ENCODE data around the gene C9orf152. TPM values are rescaled to one million over a fixed set of nuclear protein-coding genes. Genes with fewer than 3 reads are reported as not detected.

Gene C9orf152
- total RNA-seq, 1 donor from 2014 or later, result not detected

DNA sequence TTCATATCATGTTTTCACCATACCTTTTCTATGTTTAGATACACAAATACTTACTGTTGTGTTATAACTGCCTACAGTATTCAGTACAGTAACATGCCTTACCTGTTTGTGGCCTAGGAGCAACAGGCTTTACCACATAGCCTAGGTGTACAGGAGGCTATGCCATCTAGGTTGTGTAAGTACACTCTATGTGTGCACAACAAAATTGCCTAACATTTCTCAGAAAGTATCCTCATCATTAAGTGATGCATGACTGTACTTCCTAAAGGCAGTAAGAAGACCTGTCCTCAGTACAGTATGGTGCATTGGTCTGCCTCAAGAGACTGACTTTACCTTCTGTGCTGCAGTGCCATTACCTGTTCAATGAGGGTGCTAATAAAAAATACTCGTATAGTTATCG lies 40.4 kb upstream of the C9orf152 start:
- H3K27ac Mint-ChIP-seq, result no peak overlapping the region
- no peak overlapping the region for H3K27ac ChIP-seq
- no peak overlapping the region for H3K4me3 Mint-ChIP-seq
- no peak for DNase-seq (ENCODE audit: low spot score)
- H3K9me3 Mint-ChIP-seq, result no peaks in the 10 kb centered on the region
- H2AFZ ChIP-seq (replicated peaks), result no peak overlapping the region
- no peaks in the 10 kb centered on the region for H3K9me3 ChIP-seq (ENCODE audit: low read depth)
- no peaks in the 10 kb centered on the region for H3K27me3 ChIP-seq
- no peak overlapping the region for H3K9ac ChIP-seq
- H3K79me2 ChIP-seq (ENCODE audit: low read depth), result peaks cover 63% of the 10 kb centered on the region
- H3K36me3 ChIP-seq, result peaks cover 12% of the 10 kb centered on the region
- no peak overlapping the region for H3K4me3 ChIP-seq
- no peaks in the 10 kb centered on the region for H3K27me3 Mint-ChIP-seq (ENCODE audit: insufficient read depth, low read depth)
- H3K4me2 ChIP-seq, result no peak overlapping the region
- H3F3A ChIP-seq (ENCODE audit: low read depth), result no peaks in the 10 kb centered on the region
- H4K20me1 ChIP-seq (ENCODE audit: low read depth), result peaks cover 35% of the 10 kb centered on the region
- TF ChIP-seq EZH2 (IDR thresholded peaks at IDR 0.05), result no peak
- TF ChIP-seq EZH2phosphoT487 (IDR thresholded peaks at IDR 0.05), result no peak
- TF ChIP-seq, protein P1, sequence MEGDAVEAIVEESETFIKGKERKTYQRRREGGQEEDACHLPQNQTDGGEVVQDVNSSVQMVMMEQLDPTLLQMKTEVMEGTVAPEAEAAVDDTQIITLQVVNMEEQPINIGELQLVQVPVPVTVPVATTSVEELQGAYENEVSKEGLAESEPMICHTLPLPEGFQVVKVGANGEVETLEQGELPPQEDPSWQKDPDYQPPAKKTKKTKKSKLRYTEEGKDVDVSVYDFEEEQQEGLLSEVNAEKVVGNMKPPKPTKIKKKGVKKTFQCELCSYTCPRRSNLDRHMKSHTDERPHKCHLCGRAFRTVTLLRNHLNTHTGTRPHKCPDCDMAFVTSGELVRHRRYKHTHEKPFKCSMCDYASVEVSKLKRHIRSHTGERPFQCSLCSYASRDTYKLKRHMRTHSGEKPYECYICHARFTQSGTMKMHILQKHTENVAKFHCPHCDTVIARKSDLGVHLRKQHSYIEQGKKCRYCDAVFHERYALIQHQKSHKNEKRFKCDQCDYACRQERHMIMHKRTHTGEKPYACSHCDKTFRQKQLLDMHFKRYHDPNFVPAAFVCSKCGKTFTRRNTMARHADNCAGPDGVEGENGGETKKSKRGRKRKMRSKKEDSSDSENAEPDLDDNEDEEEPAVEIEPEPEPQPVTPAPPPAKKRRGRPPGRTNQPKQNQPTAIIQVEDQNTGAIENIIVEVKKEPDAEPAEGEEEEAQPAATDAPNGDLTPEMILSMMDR (IDR thresholded peaks at IDR 0.05), result no peak
- no peaks in the 10 kb centered on the region for H3K4me1 ChIP-seq
- peaks cover 25% of the 10 kb centered on the region for H3K36me3 Mint-ChIP-seq
- H3K4me1 Mint-ChIP-seq, result no peaks in the 10 kb centered on the region

DNA sequence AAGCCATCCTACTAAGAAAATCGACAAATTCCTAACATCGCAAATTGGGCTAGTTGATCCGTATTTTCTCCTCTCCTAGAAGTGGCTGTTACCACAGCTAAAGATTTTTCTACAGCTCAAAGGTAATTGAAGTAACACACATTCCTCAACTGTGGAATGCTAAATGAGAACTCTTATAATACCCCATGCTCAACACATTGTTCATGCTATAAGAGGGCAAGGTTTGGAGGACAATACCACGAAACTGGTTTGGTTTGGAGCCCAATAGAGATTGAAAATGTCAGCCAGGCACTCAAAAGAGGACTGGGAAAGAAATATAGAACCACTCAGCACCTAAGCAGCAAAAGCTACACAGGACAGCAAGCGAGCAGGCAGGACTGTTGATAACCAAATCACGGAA lies 38.3 kb upstream of the C9orf152 start:
- no peak overlapping the region for H3K27ac Mint-ChIP-seq
- Histone ChIP-seq H3K9me3 (ENCODE audit: low read depth) (no peaks in the 10 kb centered on the region), H3K27me3 (no peaks in the 10 kb centered on the region), H3F3A (ENCODE audit: low read depth) (no peaks in the 10 kb centered on the region), H3K4me3 (no peak overlapping the region), H2AFZ (replicated peaks) (no peak overlapping the region), H3K79me2 (ENCODE audit: low read depth) (peaks cover 41% of the 10 kb centered on the region), H3K27ac (no peak overlapping the region), H4K20me1 (ENCODE audit: low read depth) (peaks cover 13% of the 10 kb centered on the region), H3K9ac (no peak overlapping the region), H3K36me3 (peaks cover 12% of the 10 kb centered on the region), H3K4me2 (no peak overlapping the region), H3K4me1 (no peaks in the 10 kb centered on the region)
- TF ChIP-seq, protein P1 (IDR thresholded peaks at IDR 0.05), result no peak
- TF ChIP-seq EZH2 (IDR thresholded peaks at IDR 0.05) (no peak), EZH2phosphoT487 (IDR thresholded peaks at IDR 0.05) (no peak)
- peaks cover 29% of the 10 kb centered on the region for H3K36me3 Mint-ChIP-seq
- H3K4me1 Mint-ChIP-seq, result no peaks in the 10 kb centered on the region
- no peaks in the 10 kb centered on the region for H3K9me3 Mint-ChIP-seq
- H3K4me3 Mint-ChIP-seq, result no peak overlapping the region
- H3K27me3 Mint-ChIP-seq (ENCODE audit: insufficient read depth, low read depth), result no peaks in the 10 kb centered on the region
- peak; percentile 7 for DNase-seq (ENCODE audit: low spot score)

DNA sequence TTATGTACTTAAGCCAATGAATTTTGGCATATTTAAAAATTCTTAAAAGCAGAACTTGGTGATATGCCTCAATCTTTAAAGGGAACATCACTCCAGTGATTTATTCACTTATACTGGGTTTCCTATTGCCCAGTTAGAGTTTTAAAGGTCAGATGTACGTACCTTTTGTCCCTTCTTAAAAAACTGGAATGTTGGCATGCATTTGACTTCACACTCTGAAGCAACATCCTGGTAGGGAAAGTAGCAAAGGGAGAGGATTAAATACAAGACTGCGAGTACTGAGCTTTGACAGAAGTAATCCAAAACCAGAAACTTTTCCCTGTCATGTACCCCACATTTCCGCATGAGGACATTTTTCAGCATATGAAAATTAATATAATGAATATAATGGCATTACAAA lies 36.7 kb upstream of the C9orf152 start:
- TF ChIP-seq EZH2 (IDR thresholded peaks at IDR 0.05) (no peak), EZH2phosphoT487 (IDR thresholded peaks at IDR 0.05) (no peak)
- TF ChIP-seq, protein P1 (IDR thresholded peaks at IDR 0.05), result no peak
- no peak overlapping the region for H2AFZ ChIP-seq (replicated peaks)
- no peak for DNase-seq (ENCODE audit: low spot score)

More for the DNA sequence above, 36.7 kb upstream of the C9orf152 start:
- H3K27ac Mint-ChIP-seq, result no peak overlapping the region
- Histone ChIP-seq H3K79me2 (ENCODE audit: low read depth) (peaks cover 25% of the 10 kb centered on the region), H4K20me1 (ENCODE audit: low read depth) (peaks cover 7% of the 10 kb centered on the region), H3F3A (ENCODE audit: low read depth) (no peaks in the 10 kb centered on the region), H3K4me2 (no peak overlapping the region), H3K36me3 (peaks cover 9% of the 10 kb centered on the region), H3K9ac (no peak overlapping the region), H3K4me1 (no peaks in the 10 kb centered on the region), H3K27me3 (no peaks in the 10 kb centered on the region), H3K27ac (no peak overlapping the region), H3K9me3 (ENCODE audit: low read depth) (no peaks in the 10 kb centered on the region), H3K4me3 (no peak overlapping the region)
- H3K36me3 Mint-ChIP-seq, result peaks cover 26% of the 10 kb centered on the region
- no peaks in the 10 kb centered on the region for H3K4me1 Mint-ChIP-seq
- no peak overlapping the region for H3K4me3 Mint-ChIP-seq
- no peaks in the 10 kb centered on the region for H3K9me3 Mint-ChIP-seq
- H3K27me3 Mint-ChIP-seq (ENCODE audit: insufficient read depth, low read depth), result no peaks in the 10 kb centered on the region
